ENCODE measurements around the gene SMG5.
A peak's percentile ranks its signal among the peaks of the same experiment; 100 is the strongest.

The SMG5 gene

GRCh38 chr1:156285437-156285836, 2.8 kb upstream of the SMG5 start:
- no peak overlapping the region for H3K4me3 Mint-ChIP-seq
- H3K4me1 Mint-ChIP-seq, result peaks cover 33% of the 10 kb centered on the region
- H3K36me3 Mint-ChIP-seq (ENCODE audit: low read depth), result peaks cover 15% of the 10 kb centered on the region
- TF ChIP-seq CTCF (IDR thresholded peaks at IDR 0.05), result no peak
- H3K27ac Mint-ChIP-seq, result no peak overlapping the region
- no peak for DNase-seq
- H3K9me3 Mint-ChIP-seq, result no peaks in the 10 kb centered on the region
- H3K27me3 Mint-ChIP-seq (ENCODE audit: low read depth, poor library complexity), result no peaks in the 10 kb centered on the region

GRCh38 chr1:156284757-156285156, 2.1 kb upstream of the SMG5 start:
- H3K4me3 Mint-ChIP-seq, result peak overlapping the region; percentile 11

GRCh38 chr1:156284112-156284511, 1.5 kb upstream of the SMG5 start, which contains the start of gene TMEM79:
TSS of gene TMEM79 (plus strand) at chr1:156284325. CDS start at chr1:156285227, 902 bp downstream.
- Mint-ChIP-seq H3K27ac (peak within 1 kb of the TSS; percentile 46), H3K9me3 (no peaks in the 10 kb centered on the region), H3K27me3 (ENCODE audit: low read depth, poor library complexity) (no peaks in the 10 kb centered on the region), H3K4me3 (peak within 1 kb of the TSS; percentile 95), H3K4me1 (peaks cover 39% of the 10 kb centered on the region), H3K36me3 (ENCODE audit: low read depth) (peaks cover 7% of the 10 kb centered on the region)
- no peak for TF ChIP-seq CTCF (IDR thresholded peaks at IDR 0.05)
- no peak for DNase-seq

More at GRCh38 chr1:156284757-156285156, 2.1 kb upstream of the SMG5 start:
- Mint-ChIP-seq H3K36me3 (ENCODE audit: low read depth) (peaks cover 10% of the 10 kb centered on the region), H3K27ac (no peak overlapping the region), H3K4me1 (peaks cover 39% of the 10 kb centered on the region), H3K9me3 (no peaks in the 10 kb centered on the region), H3K27me3 (ENCODE audit: low read depth, poor library complexity) (no peaks in the 10 kb centered on the region)
- DNase-seq, result no peak
- TF ChIP-seq CTCF (IDR thresholded peaks at IDR 0.05), result no peak

- Mint-ChIP-seq H3K27me3 (ENCODE audit: low read depth, poor library complexity) (no peaks in the 10 kb centered on the region), H3K27ac (peak overlapping the region; percentile 46), H3K9me3 (no peaks in the 10 kb centered on the region), H3K36me3 (ENCODE audit: low read depth) (peaks cover 5% of the 10 kb centered on the region), H3K4me3 (peak overlapping the region; percentile 95), H3K4me1 (peaks cover 39% of the 10 kb centered on the region)
- no peak for TF ChIP-seq CTCF (IDR thresholded peaks at IDR 0.05)
- DNase-seq, result no peak
Measured at GRCh38 chr1:156283521-156283920, 896 bp upstream of the SMG5 start.

GRCh38 chr1:156281693-156282478, 739 bp downstream of the SMG5 start:
- TF ChIP-seq CTCF (IDR thresholded peaks at IDR 0.05), result no peak
- no peaks in the 10 kb centered on the region for H3K9me3 Mint-ChIP-seq
- DNase-seq, result no peak
- no peaks in the 10 kb centered on the region for H3K27me3 Mint-ChIP-seq (ENCODE audit: low read depth, poor library complexity)
- H3K36me3 Mint-ChIP-seq (ENCODE audit: low read depth), result peaks cover 20% of the 10 kb centered on the region
- H3K4me1 Mint-ChIP-seq, result peaks cover 39% of the 10 kb centered on the region
- peak overlapping the region; percentile 95 for H3K4me3 Mint-ChIP-seq
- H3K27ac Mint-ChIP-seq, result peak overlapping the region; percentile 31

- Mint-ChIP-seq H3K36me3 (ENCODE audit: low read depth) (peaks cover 26% of the 10 kb centered on the region), H3K27me3 (ENCODE audit: low read depth, poor library complexity) (no peaks in the 10 kb centered on the region), H3K4me3 (peak overlapping the region; percentile 95), H3K4me1 (peaks cover 39% of the 10 kb centered on the region), H3K9me3 (no peaks in the 10 kb centered on the region), H3K27ac (peak overlapping the region; percentile 19)
- no peak for DNase-seq
- no peak for TF ChIP-seq CTCF (IDR thresholded peaks at IDR 0.05)
Measured at GRCh38 chr1:156281281-156281680, 1.3 kb downstream of the SMG5 start.

Data from nephron progenitor cell (in vitro differentiated cells).